GOT3 (cell line): ENCODE results near the gene RIN3.

Source experiments
- DNase-seq: peaks from one replicate; lab custom pipeline; 2025; ENCODE audit warnings: mixed read lengths; lab: John Stamatoyannopoulos, UW

Gene RIN3

GRCh38 chr14:92513204-92513965 is at the start of gene RIN3:
Gene RIN3 (plus strand): TSS chr14:92513781. CDS start chr14:92513933, 152 bp downstream.
- no peak for DNase-seq

GRCh38 chr14:92464156-92464555 is 49.4 kb upstream of the RIN3 start:
- no peak for DNase-seq

GRCh38 chr14:92464716-92465115 is 48.9 kb upstream of the RIN3 start:
- DNase-seq: no peak

- DNase-seq: no peak
These were observed 48.1 kb upstream of the RIN3 start for GRCh38 chr14:92465353-92466055.

GRCh38 chr14:92466059-92466458 is 47.5 kb upstream of the RIN3 start:
- no peak for DNase-seq

GRCh38 chr14:92469515-92469914 is 44.1 kb upstream of the RIN3 start:
- DNase-seq: no peak

- DNase-seq: no peak
These were observed 43.4 kb upstream of the RIN3 start for GRCh38 chr14:92470215-92470614.

- DNase-seq: no peak
These were observed 42.8 kb upstream of the RIN3 start for GRCh38 chr14:92470811-92471210.

GRCh38 chr14:92471919-92472318 is 41.7 kb upstream of the RIN3 start:
- DNase-seq: no peak

GRCh38 chr14:92472860-92473259 is 40.7 kb upstream of the RIN3 start:
- no peak for DNase-seq

GRCh38 chr14:92473261-92473968 is 40.2 kb upstream of the RIN3 start:
- no peak for DNase-seq

GRCh38 chr14:92473969-92474535 is 39.5 kb upstream of the RIN3 start:
- no peak for DNase-seq

GRCh38 chr14:92475037-92475436 is 38.5 kb upstream of the RIN3 start:
- DNase-seq: no peak

GRCh38 chr14:92475451-92476187 is 38.0 kb upstream of the RIN3 start:
- DNase-seq: no peak

- no peak for DNase-seq
These were observed 32.7 kb upstream of the RIN3 start for GRCh38 chr14:92480856-92481255.

- DNase-seq: no peak
These were observed 32.2 kb upstream of the RIN3 start for GRCh38 chr14:92481386-92481785.

- no peak for DNase-seq
These were observed 31.6 kb upstream of the RIN3 start for GRCh38 chr14:92481811-92482555.

- no peak for DNase-seq
These were observed 30.8 kb upstream of the RIN3 start for GRCh38 chr14:92482621-92483319.

- DNase-seq: no peak
These were observed 29.3 kb upstream of the RIN3 start for GRCh38 chr14:92484132-92484823.

- DNase-seq: no peak
These were observed 26.7 kb upstream of the RIN3 start for GRCh38 chr14:92486881-92487280.
